Transverse colon (tissue), 4 donors: ENCODE measurements around the gene ANKS1A. TPM values are rescaled to one million over a fixed set of nuclear protein-coding genes. Genes with fewer than 3 reads are reported as not detected.

ENCODE experiments used
- DNase-seq: peaks from one replicate; pipeline ENCODE4 v3.0.0-alpha.2; 2019
- H3K27ac ChIP-seq, 4 donors: fragments of 200-600 bp; sonication (generic); 2 replicates each; pipeline ENCODE4 v1.5.1; 2016 to 2018; ENCODE audit warnings: inconsistent platforms in 4 of 4
- H3K27me3 ChIP-seq: fragments of 200-600 bp; sonication (generic); 2 replicates; pipeline ENCODE4 v1.5.1; 2017; ENCODE audit warnings: inconsistent platforms
- H3K36me3 ChIP-seq, 4 donors: fragments of 200-600 bp; sonication (generic); 2 replicates each; pipeline ENCODE4 v1.5.1; 2017 to 2019; ENCODE audit warnings: inconsistent platforms in 4 of 4
- H3K4me1 ChIP-seq, 4 donors: fragments of 200-600 bp; sonication (generic); 2 replicates each; pipeline ENCODE4 v1.5.1; 2017 to 2020; ENCODE audit warnings: inconsistent platforms in 4 of 4
- H3K4me3 ChIP-seq, 4 donors: fragments of 200-600 bp; sonication (generic); 1 replicate in 1 of 4; 2 replicates in 3 of 4; pipeline versions ENCODE4 v1.5.1 to v1.6.1; 2017 to 2019; ENCODE audit warnings: inconsistent platforms in 4 of 4
- H3K9me3 ChIP-seq, 2 donors: fragments of 200-600 bp; sonication (generic); 2 replicates each; pipeline ENCODE4 v1.5.1; 2017 to 2019; ENCODE audit warnings: inconsistent platforms in 2 of 2
- CTCF ChIP-seq, 5 experiments: fragments of 200-600 bp in 3 of 5; fragments of 450-650 bp in 2 of 5; sonication (generic) in 3 of 5; IDR thresholded peaks; 1 replicate in 2 of 5; 2 replicates in 3 of 5; pipeline ENCODE4 v1.5.1; 2016 to 2017; ENCODE audit warnings: antibody characterized with exemption in 5 of 5, inconsistent platforms in 3 of 5, mild to moderate bottlenecking in 2 of 5, moderate library complexity in 1 of 5
- EP300 ChIP-seq: sonication (generic); formaldehyde crosslinking; IDR thresholded peaks from one replicate; pipeline ENCODE4 v1.6.1; 2017; ENCODE audit warnings: antibody characterized with exemption, low read depth
- POLR2A ChIP-seq: fragments of 450-650 bp; IDR thresholded peaks from one replicate; pipeline ENCODE4 v1.6.1; 2016; ENCODE audit warnings: antibody characterized with exemption, mild to moderate bottlenecking, moderate library complexity
- POLR2AphosphoS5 ChIP-seq, 3 donors: sonication (generic); formaldehyde crosslinking; IDR thresholded peaks; one replicate each; pipeline ENCODE4 v1.6.1; 2016; ENCODE audit warnings: antibody characterized with exemption in 3 of 3
- WGBS, 2 donors: methylation state at CpG; one replicate each; pipeline ENCODE4 v1.1.5; 2018; ENCODE audit warnings: low coverage in 1 of 2; 5-methylcytosine and 5-hydroxymethylcytosine counted together
- in situ Hi-C, 4 donors: fragments of 200-750 bp; cut with MboI; loops; one replicate each; pipeline versions ENCODE4 v1.15.0 to v1.15.1; 2017; ENCODE audit warnings: low sequenced_read_pairs in 3 of 4, low pct_ligation_motif_present in 1 of 4, low pct_unique_long_range_greater_than_20kb in 1 of 4
- intact Hi-C: fragments of 100-400 bp; cut with DNase I; formaldehyde crosslinking; loops from one replicate; pipeline ENCODE4 v1.15.1; 2023; ENCODE audit warnings: low total_unique reads
- total RNA-seq, 4 donors: library from RNA; depleted of rRNA; stranded (reverse); fragments of >200 nt; gene quantifications; one replicate each; pipeline ENCODE4 v1.1.0, GENCODE V29; 2016

The ANKS1A gene
- total RNA-seq, 4 donors from 2014 or later = 37.5 to 44.0 (median 38.9) TPM

GRCh38 chr6:35018746-35019145 is 129.7 kb downstream of the ANKS1A start:
- peaks cover 14 to 46% (median 32%) of the 10 kb centered on the region in 4 donors for H3K4me1 ChIP-seq
- H3K4me3 ChIP-seq = peak overlapping the region in 3 of 4 donors; percentile 24 to 48 (median 40)
- TF ChIP-seq EP300 = no peak
- no peak for TF ChIP-seq POLR2A
- no peak for TF ChIP-seq POLR2AphosphoS5 (IDR thresholded peaks at IDR 0.05)
- TF ChIP-seq CTCF (IDR thresholded peaks at IDR 0.05) = no peak
- no peaks in the 10 kb centered on the region for H3K27me3 ChIP-seq
- whole genome bisulfite sequencing, 2 donors = 52 to 60% methylated on average over 1 to 2 of the region's 2 CpGs
- intact Hi-C loops = loop anchor here (10.0 kb wide), 1 partner anchor 66 kb away; no protein-coding TSS in a partner anchor
- no peak for DNase-seq
- in situ Hi-C loops = no loop called here
- no peaks in the 10 kb centered on the region for H3K36me3 ChIP-seq
- H3K27ac ChIP-seq = peak overlapping the region; percentile 88 to 93 (median 92)
- no peaks in the 10 kb centered on the region for H3K9me3 ChIP-seq

- H3K4me1 ChIP-seq = peaks cover 14 to 51% (median 36%) of the 10 kb centered on the region in 4 donors
- 88 to 100% methylated on average over 1 of the region's 1 CpG for WGBS, 2 donors
These were observed 130.1 kb downstream of the ANKS1A start for GRCh38 chr6:35019171-35019570.

GRCh38 chr6:35019831-35020230 is 130.8 kb downstream of the ANKS1A start:
- Histone ChIP-seq H3K27ac (peak overlapping the region; percentile 88 to 93 (median 92)), H3K27me3 (no peaks in the 10 kb centered on the region), H3K4me3 (peak overlapping the region in 2 of 4 donors; percentile 40 to 48), H3K9me3 (no peaks in the 10 kb centered on the region), H3K36me3 (no peaks in the 10 kb centered on the region), H3K4me1 (peaks cover 20 to 57% (median 40%) of the 10 kb centered on the region in 4 donors)
- in situ Hi-C loops = no loop called here
- DNase-seq = no peak
- 87 to 88% methylated on average over 2 to 4 of the region's 4 CpGs for WGBS, 2 donors
- intact Hi-C loops = loop anchor here (10.0 kb wide), 1 partner anchor 65 kb away; no protein-coding TSS in a partner anchor
- TF ChIP-seq EP300 (no peak), CTCF (IDR thresholded peaks at IDR 0.05) (no peak), POLR2A (no peak), POLR2AphosphoS5 (IDR thresholded peaks at IDR 0.05) (no peak)

More at GRCh38 chr6:35019171-35019570, 130.1 kb downstream of the ANKS1A start:
- TF ChIP-seq POLR2A = no peak
- TF ChIP-seq EP300 = no peak
- no peak for TF ChIP-seq POLR2AphosphoS5 (IDR thresholded peaks at IDR 0.05)
- no peak for TF ChIP-seq CTCF (IDR thresholded peaks at IDR 0.05)
- DNase-seq = no peak
- no peaks in the 10 kb centered on the region for H3K27me3 ChIP-seq
- peak overlapping the region; percentile 88 to 93 (median 92) for H3K27ac ChIP-seq
- H3K4me3 ChIP-seq = peak overlapping the region in 3 of 4 donors; percentile 24 to 48 (median 40)
- no peaks in the 10 kb centered on the region for H3K36me3 ChIP-seq
- H3K9me3 ChIP-seq = no peaks in the 10 kb centered on the region
- intact Hi-C loops (loop anchor here (10.0 kb wide), 1 partner anchor 66 kb away; no protein-coding TSS in a partner anchor), in situ Hi-C loops (no loop called here)

GRCh38 chr6:35021004-35021403 is 131.9 kb downstream of the ANKS1A start:
- WGBS, 2 donors = 69% methylated on average over 3 of the region's 3 CpGs; no CpG with 5 or more reads in 1 of the 2 donors
- H3K27me3 ChIP-seq = no peaks in the 10 kb centered on the region
- H3K36me3 ChIP-seq = no peaks in the 10 kb centered on the region
- peak overlapping the region in 1 of 4 donors; percentile 20 for H3K4me3 ChIP-seq
- TF ChIP-seq EP300 (no peak), POLR2A (no peak), CTCF (IDR thresholded peaks at IDR 0.05) (no peak), POLR2AphosphoS5 (IDR thresholded peaks at IDR 0.05) (no peak)
- in situ Hi-C loops (no loop called here), intact Hi-C loops (no loop called here)
- DNase-seq = no peak
- peaks cover 22 to 59% (median 40%) of the 10 kb centered on the region in 4 donors for H3K4me1 ChIP-seq
- no peaks in the 10 kb centered on the region for H3K9me3 ChIP-seq
- peak overlapping the region; percentile 88 to 93 (median 92) for H3K27ac ChIP-seq
